ENCODE measurements around the gene CPNE1.

Gene CPNE1

DNA sequence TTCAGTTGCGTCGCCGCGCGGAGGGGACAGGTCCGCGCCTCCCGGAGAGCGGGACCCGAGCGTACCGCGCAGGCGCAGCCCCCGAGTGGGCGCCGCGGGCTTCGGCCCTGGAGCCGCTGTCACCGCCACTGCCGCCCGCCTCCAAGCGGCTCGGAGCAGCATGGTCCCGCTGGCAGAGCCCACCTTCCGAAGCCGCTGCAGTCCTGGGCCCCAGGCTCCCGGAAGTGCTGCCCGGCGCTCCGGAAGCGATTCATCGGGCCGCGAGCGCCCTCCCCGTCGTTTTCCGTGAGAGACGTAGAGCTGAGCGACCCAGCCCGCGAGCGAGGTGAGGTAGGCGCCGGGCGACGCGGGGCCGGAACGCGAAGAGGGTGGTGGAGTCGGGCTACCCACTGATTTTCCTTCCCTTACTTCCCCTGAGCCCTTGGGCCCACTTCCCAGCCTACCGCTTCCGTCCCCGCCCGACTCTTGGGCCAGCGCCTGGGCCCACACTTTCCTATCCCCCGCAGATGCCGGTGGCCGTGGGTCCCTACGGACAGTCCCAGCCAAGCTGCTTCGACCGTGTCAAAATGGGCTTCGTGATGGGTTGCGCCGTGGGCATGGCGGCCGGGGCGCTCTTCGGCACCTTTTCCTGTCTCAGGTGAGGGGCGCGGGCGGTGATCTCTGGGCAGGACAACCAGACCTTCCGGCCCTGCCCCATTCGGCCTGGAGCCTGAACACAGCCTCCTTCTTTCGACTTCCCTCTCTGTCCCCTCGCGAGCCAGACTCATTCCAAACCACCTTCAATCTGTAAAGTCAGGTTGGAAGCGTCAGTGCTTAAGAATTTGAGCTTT, 34.6 kb upstream of the CPNE1 start, which contains the start of the genes NFS1 and ROMO1:
TSS of gene NFS1 (minus strand) at position 226 of the 830 bp plus-strand sequence. CDS start at position 162, 64 bp downstream.
TSS of gene ROMO1 (plus strand) at position 279 of the 830 bp plus-strand sequence. CDS start at position 507, 228 bp downstream.
- Histone ChIP-seq H3K27ac (peak within 1 kb of the TSS; percentile 85), H3K36me3 (peaks cover 57% of the 10 kb centered on the region), H3K4me3 (ENCODE audit: low read depth in 1 of 2, low read length in 1 of 2) (peak within 1 kb of the TSS; percentile 75 to 87), H3K4me1 (ENCODE audit: control insufficient read depth in 1 of 2, insufficient read depth in 1 of 2, low read depth in 1 of 2, low read length in 1 of 2) (peaks cover 19 to 24% of the 10 kb centered on the region in 2 experiments), H3K27me3 (no peaks in the 10 kb centered on the region), H3K9me3 (no peaks in the 10 kb centered on the region)
- TF ChIP-seq, protein P1, sequence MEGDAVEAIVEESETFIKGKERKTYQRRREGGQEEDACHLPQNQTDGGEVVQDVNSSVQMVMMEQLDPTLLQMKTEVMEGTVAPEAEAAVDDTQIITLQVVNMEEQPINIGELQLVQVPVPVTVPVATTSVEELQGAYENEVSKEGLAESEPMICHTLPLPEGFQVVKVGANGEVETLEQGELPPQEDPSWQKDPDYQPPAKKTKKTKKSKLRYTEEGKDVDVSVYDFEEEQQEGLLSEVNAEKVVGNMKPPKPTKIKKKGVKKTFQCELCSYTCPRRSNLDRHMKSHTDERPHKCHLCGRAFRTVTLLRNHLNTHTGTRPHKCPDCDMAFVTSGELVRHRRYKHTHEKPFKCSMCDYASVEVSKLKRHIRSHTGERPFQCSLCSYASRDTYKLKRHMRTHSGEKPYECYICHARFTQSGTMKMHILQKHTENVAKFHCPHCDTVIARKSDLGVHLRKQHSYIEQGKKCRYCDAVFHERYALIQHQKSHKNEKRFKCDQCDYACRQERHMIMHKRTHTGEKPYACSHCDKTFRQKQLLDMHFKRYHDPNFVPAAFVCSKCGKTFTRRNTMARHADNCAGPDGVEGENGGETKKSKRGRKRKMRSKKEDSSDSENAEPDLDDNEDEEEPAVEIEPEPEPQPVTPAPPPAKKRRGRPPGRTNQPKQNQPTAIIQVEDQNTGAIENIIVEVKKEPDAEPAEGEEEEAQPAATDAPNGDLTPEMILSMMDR (IDR thresholded peaks at IDR 0.05) = no peak

DNA sequence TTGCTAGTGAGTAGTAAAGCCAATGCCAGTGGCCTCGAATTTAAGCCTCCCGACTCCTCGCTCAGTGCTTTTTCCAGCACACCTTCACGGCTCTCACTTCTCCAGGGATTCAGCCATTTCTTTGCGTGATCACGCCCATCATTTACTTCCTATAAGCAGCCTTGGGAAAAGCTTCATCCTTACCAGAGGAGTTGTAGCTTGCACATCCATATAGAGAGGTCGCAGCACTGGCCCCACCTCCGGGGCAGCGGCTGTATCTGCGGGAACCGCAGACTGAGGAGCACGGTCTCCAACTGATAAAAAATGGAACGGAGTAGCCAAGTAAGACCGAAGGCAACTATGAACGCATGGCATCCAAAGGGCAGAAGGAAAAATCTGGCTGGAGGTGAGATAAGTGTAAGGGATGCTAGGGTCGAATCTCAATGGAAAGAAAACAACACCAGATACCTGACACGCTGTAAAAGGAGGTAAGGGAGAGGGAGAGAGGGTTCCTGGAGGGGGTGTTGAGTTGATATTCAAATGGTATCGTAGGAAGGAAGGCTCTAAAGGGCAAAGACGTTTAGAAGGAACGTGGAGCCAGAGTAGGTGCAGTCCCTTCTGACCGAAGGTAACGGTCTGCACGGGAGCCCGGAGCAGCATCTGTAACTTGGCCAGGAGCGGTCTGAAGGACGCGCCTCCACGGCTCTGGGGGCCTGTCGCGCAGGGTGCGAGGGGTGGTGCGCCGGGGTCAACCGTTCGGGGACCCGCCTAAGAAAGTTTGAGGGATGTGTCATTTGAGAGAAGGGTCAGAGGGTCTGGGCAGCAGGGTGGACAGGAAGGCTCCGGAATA, 33.8 kb upstream of the CPNE1 start:
- Histone ChIP-seq H3K4me1 (ENCODE audit: control insufficient read depth in 1 of 2, insufficient read depth in 1 of 2, low read depth in 1 of 2, low read length in 1 of 2) (peaks cover 19 to 24% of the 10 kb centered on the region in 2 experiments), H3K9me3 (no peaks in the 10 kb centered on the region), H3K4me3 (ENCODE audit: low read depth in 1 of 2, low read length in 1 of 2) (peak overlapping the region; percentile 75 to 87), H3K27me3 (no peaks in the 10 kb centered on the region), H3K27ac (peak overlapping the region; percentile 85), H3K36me3 (peaks cover 52% of the 10 kb centered on the region)
- TF ChIP-seq, protein P1 (IDR thresholded peaks at IDR 0.05) = no peak

- Histone ChIP-seq H3K36me3 (peaks cover 49% of the 10 kb centered on the region), H3K27ac (peak overlapping the region; percentile 85), H3K9me3 (no peaks in the 10 kb centered on the region), H3K4me3 (ENCODE audit: low read depth in 1 of 2, low read length in 1 of 2) (peak overlapping the region; percentile 75 to 87), H3K4me1 (ENCODE audit: control insufficient read depth in 1 of 2, insufficient read depth in 1 of 2, low read depth in 1 of 2, low read length in 1 of 2) (peaks cover 19 to 24% of the 10 kb centered on the region in 2 experiments), H3K27me3 (no peaks in the 10 kb centered on the region)
- TF ChIP-seq, protein P1 (IDR thresholded peaks at IDR 0.05) = no peak
Observed at GRCh38 chr20:35697696-35698297, 33.1 kb upstream of the CPNE1 start.

DNA sequence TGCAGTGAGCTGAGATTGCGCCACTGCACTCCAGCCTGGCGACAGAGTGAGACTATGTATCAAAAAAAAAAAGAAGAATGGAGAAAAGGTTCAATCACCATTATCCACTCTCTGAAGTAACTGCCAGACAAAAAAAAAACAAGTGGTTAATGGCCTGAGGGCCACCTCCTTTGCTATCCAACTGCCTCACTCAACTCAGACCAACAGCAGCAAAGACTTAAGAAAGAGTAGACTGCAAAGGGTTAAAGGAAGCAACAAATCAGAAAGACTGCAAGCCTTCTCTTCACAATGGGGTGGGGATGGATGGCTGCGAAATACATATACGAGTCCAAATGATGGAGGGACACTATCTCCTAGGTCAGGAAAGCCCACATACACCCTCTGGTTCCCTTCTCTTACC, 31.3 kb upstream of the CPNE1 start:
- H3K9me3 ChIP-seq = no peaks in the 10 kb centered on the region
- H3K36me3 ChIP-seq = peaks cover 32% of the 10 kb centered on the region
- peaks cover 19 to 24% of the 10 kb centered on the region in 2 experiments for H3K4me1 ChIP-seq (ENCODE audit: control insufficient read depth in 1 of 2, insufficient read depth in 1 of 2, low read depth in 1 of 2, low read length in 1 of 2)
- TF ChIP-seq, protein P1 (IDR thresholded peaks at IDR 0.05) = no peak
- H3K4me3 ChIP-seq (ENCODE audit: low read depth in 1 of 2, low read length in 1 of 2) = no peak overlapping the region
- no peak overlapping the region for H3K27ac ChIP-seq
- no peaks in the 10 kb centered on the region for H3K27me3 ChIP-seq

DNA sequence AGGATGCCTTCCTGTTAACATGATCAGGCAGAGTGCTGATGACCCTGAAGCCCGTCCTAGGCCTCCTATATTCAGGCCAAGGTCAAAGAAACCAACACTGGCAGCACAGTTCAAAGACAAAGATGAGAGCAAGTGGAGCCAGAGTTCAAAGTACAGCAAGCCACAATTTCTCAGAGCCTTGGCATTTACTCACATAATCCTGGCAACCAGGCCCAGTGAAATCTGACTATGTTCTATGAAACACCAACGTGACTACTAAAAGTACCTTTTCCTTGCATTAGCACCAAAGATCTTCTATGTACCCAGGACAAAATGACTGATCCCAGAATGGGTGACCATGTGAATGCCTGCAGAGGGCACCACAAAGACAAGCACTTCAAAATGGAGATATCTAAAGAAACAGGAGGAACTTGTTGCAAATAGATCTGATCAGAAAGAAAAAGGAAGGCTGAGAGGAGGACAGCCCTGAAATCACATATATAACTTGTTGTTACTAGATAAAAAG, 30.6 kb upstream of the CPNE1 start:
- TF ChIP-seq, protein P1 (IDR thresholded peaks at IDR 0.05) = no peak
- Histone ChIP-seq H3K4me1 (ENCODE audit: control insufficient read depth in 1 of 2, insufficient read depth in 1 of 2, low read depth in 1 of 2, low read length in 1 of 2) (peaks cover 18 to 23% of the 10 kb centered on the region in 2 experiments), H3K36me3 (peaks cover 32% of the 10 kb centered on the region)

More for the DNA sequence above, 30.6 kb upstream of the CPNE1 start:
- Histone ChIP-seq H3K27ac (no peak overlapping the region), H3K27me3 (no peaks in the 10 kb centered on the region), H3K4me3 (ENCODE audit: low read depth in 1 of 2, low read length in 1 of 2) (no peak overlapping the region), H3K9me3 (no peaks in the 10 kb centered on the region)
